WI38 (cell line): Measurements from ENCODE around the gene PRELID3B.

Experiments used
- H3K4me3 ChIP-seq: 2 replicates; pipeline ENCODE4 v1.5.1; 2011; ENCODE audit warnings: low read depth, mild to moderate bottlenecking, control low read depth, low read length
- CTCF ChIP-seq: IDR thresholded peaks from 2 replicates; pipeline ENCODE4 v1.5.1; 2012; ENCODE audit warnings: low read depth, mild to moderate bottlenecking, control low read depth, low read length

The PRELID3B gene

GRCh38 chr20:59081036-59081435 is 38.5 kb upstream of the PRELID3B start:
- no peak for TF ChIP-seq CTCF
- no peak overlapping the region for H3K4me3 ChIP-seq

GRCh38 chr20:59078231-59078630 is 35.6 kb upstream of the PRELID3B start:
- no peak overlapping the region for H3K4me3 ChIP-seq
- no peak for TF ChIP-seq CTCF

- TF ChIP-seq CTCF = no peak
- no peak overlapping the region for H3K4me3 ChIP-seq
Measured at GRCh38 chr20:59077705-59078104, 35.1 kb upstream of the PRELID3B start.

GRCh38 chr20:59075934-59076508 is 33.4 kb upstream of the PRELID3B start:
- no peak overlapping the region for H3K4me3 ChIP-seq

GRCh38 chr20:59074456-59074855 is 31.9 kb upstream of the PRELID3B start:
- TF ChIP-seq CTCF = no peak
- H3K4me3 ChIP-seq = no peak overlapping the region

More at GRCh38 chr20:59075934-59076508, 33.4 kb upstream of the PRELID3B start:
- TF ChIP-seq CTCF = no peak

- no peak overlapping the region for H3K4me3 ChIP-seq
- TF ChIP-seq CTCF = no peak
Measured at GRCh38 chr20:59073582-59073981, 31.0 kb upstream of the PRELID3B start.

GRCh38 chr20:59071216-59071615 is 28.6 kb upstream of the PRELID3B start:
- TF ChIP-seq CTCF = no peak

More at GRCh38 chr20:59071216-59071615, 28.6 kb upstream of the PRELID3B start:
- no peak overlapping the region for H3K4me3 ChIP-seq
